GM23338 (cell line): ENCODE results near the gene SEMA4D. TPM values are rescaled to one million over a fixed set of nuclear protein-coding genes. Genes with fewer than 3 reads are reported as not detected.

ENCODE experiments used
- ATAC-seq: fragments of 200-7000 bp; cut with Tn5 transposase; 3 replicates; pipeline ENCODE4 v1.9.1; 2020
- DNase-seq: peaks from one replicate; pipeline ENCODE4 v3.0.0-alpha.2; 2015; ENCODE audit warnings: low spot score
- H2AFZ ChIP-seq: fragments of 200-600 bp; sonication (generic); 2 replicates; pipeline ENCODE4 v1.8.0; 2016; ENCODE audit warnings: antibody characterized with exemption, mild to moderate bottlenecking, moderate library complexity
- H3F3A ChIP-seq: fragments of 200-600 bp; sonication (generic); replicated peaks from 2 replicates; pipeline ENCODE4 v1.8.0; 2017; ENCODE audit warnings: antibody characterized with exemption, mixed run types, low read depth
- H3K27ac ChIP-seq: fragments of 200-600 bp; sonication (generic); 2 replicates; pipeline ENCODE4 v1.6.1; 2016; ENCODE audit warnings: low read depth
- H3K27me3 ChIP-seq: fragments of 200-600 bp; sonication (generic); 2 replicates; pipeline ENCODE4 v1.8.0; 2016; ENCODE audit warnings: mild to moderate bottlenecking, mixed run types, moderate library complexity; ENCODE audit not compliant: insufficient read depth
- H3K36me3 ChIP-seq: fragments of 200-600 bp; sonication (generic); 2 replicates; pipeline ENCODE4 v1.8.0; 2016; ENCODE audit warnings: mild to moderate bottlenecking; ENCODE audit not compliant: insufficient read depth
- H3K4me1 ChIP-seq: fragments of 200-600 bp; sonication (generic); 2 replicates; pipeline ENCODE4 v1.8.0; 2016; ENCODE audit warnings: mild to moderate bottlenecking, moderate library complexity; ENCODE audit not compliant: insufficient read depth
- H3K4me2 ChIP-seq: fragments of 200-600 bp; sonication (generic); 2 replicates; pipeline ENCODE4 v1.7.1; 2017; ENCODE audit warnings: mixed run types
- H3K4me3 ChIP-seq: fragments of 200-600 bp; sonication (generic); 2 replicates; pipeline ENCODE4 v1.6.1; 2016; ENCODE audit warnings: mixed run types
- H3K79me2 ChIP-seq: fragments of 200-600 bp; sonication (generic); replicated peaks from 2 replicates; pipeline ENCODE4 v1.8.0; 2017; ENCODE audit warnings: mild to moderate bottlenecking; ENCODE audit not compliant: insufficient read depth
- H3K9me2 ChIP-seq: fragments of 200-600 bp; sonication (generic); 2 replicates; pipeline ENCODE4 v1.8.0; 2017; ENCODE audit not compliant: insufficient read depth
- H4K20me1 ChIP-seq: fragments of 200-600 bp; sonication (generic); replicated peaks from 2 replicates; pipeline ENCODE4 v1.8.0; 2017; ENCODE audit warnings: mild to moderate bottlenecking; ENCODE audit not compliant: insufficient read depth
- H3K27ac Mint-ChIP-seq: 2 replicates; pipeline ENCODE4 v1.8.0; 2020; ENCODE audit warnings: inconsistent platforms, mild to moderate bottlenecking, moderate library complexity, mixed read lengths
- H3K27me3 Mint-ChIP-seq: 3 replicates; pipeline ENCODE4 v1.8.0; 2022; ENCODE audit warnings: low read depth, mild to moderate bottlenecking, moderate library complexity, mixed read lengths, inconsistent platforms; ENCODE audit not compliant: insufficient read depth, poor library complexity
- H3K36me3 Mint-ChIP-seq: 3 replicates; pipeline ENCODE4 v1.8.0; 2021; ENCODE audit warnings: low read depth, mild to moderate bottlenecking, inconsistent platforms, moderate library complexity, mixed read lengths
- H3K4me1 Mint-ChIP-seq: 3 replicates; pipeline ENCODE4 v1.8.0; 2020; ENCODE audit warnings: mild to moderate bottlenecking, inconsistent platforms, mixed read lengths
- H3K4me3 Mint-ChIP-seq: 3 replicates; pipeline ENCODE4 v1.8.0; 2021; ENCODE audit warnings: moderate library complexity, mild to moderate bottlenecking, inconsistent platforms, mixed read lengths
- H3K9me3 Mint-ChIP-seq: 3 replicates; pipeline ENCODE4 v1.8.0; 2020; ENCODE audit warnings: moderate library complexity, mild to moderate bottlenecking, inconsistent platforms, mixed read lengths
- CREB1 ChIP-seq: fragments of 250-450 bp; sonication (Bioruptor Pico); IDR thresholded peaks from 2 replicates; pipeline ENCODE4 v1.5.0; 2020; ENCODE audit warnings: low read depth, mild to moderate bottlenecking, moderate library complexity
- ETS1 ChIP-seq: IDR thresholded peaks from 2 replicates; pipeline ENCODE4 v1.6.1; 2016; ENCODE audit warnings: antibody characterized with exemption
- EZH2 ChIP-seq: fragments of 200-600 bp; sonication (generic); IDR thresholded peaks from one replicate; pipeline ENCODE4 v1.8.0; 2017; ENCODE audit warnings: antibody characterized with exemption, mild to moderate bottlenecking, low read depth; ENCODE audit not compliant: unreplicated experiment
- EZH2phosphoT487 ChIP-seq: fragments of 200-600 bp; sonication (generic); IDR thresholded peaks from one replicate; pipeline ENCODE4 v1.8.1; 2018; ENCODE audit warnings: antibody characterized with exemption; ENCODE audit not compliant: unreplicated experiment
- JUNB ChIP-seq: IDR thresholded peaks from one replicate; pipeline ENCODE4 v1.6.1; 2016; ENCODE audit warnings: antibody characterized with exemption; ENCODE audit not compliant: unreplicated experiment
- NANOG ChIP-seq: IDR thresholded peaks from 2 replicates; pipeline ENCODE4 v1.6.1; 2016; ENCODE audit warnings: antibody characterized with exemption, borderline replicate concordance
- REST ChIP-seq: IDR thresholded peaks from one replicate; pipeline ENCODE4 v1.6.1; 2018; ENCODE audit warnings: antibody characterized with exemption; ENCODE audit not compliant: unreplicated experiment
- STAT1 ChIP-seq: IDR thresholded peaks from one replicate; pipeline ENCODE4 v1.6.1; 2016; ENCODE audit warnings: antibody characterized with exemption; ENCODE audit not compliant: unreplicated experiment
- ZNF114 ChIP-seq: fragments of 250-450 bp; sonication (Bioruptor Pico); IDR thresholded peaks from 2 replicates; pipeline ENCODE4 v1.5.0; 2020; ENCODE audit warnings: mild to moderate bottlenecking, moderate library complexity
- ZNF331 ChIP-seq: fragments of 250-450 bp; sonication (Bioruptor Pico); IDR thresholded peaks from 2 replicates; pipeline ENCODE4 v1.5.0; 2020; ENCODE audit warnings: low read depth, mild to moderate bottlenecking, moderate library complexity
- ZNF462 ChIP-seq: fragments of 250-450 bp; sonication (Bioruptor Pico); IDR thresholded peaks from 2 replicates; pipeline ENCODE4 v1.5.0; 2020; ENCODE audit warnings: mild to moderate bottlenecking, moderate library complexity
- polyA plus RNA-seq: library from polyadenylated mRNA; unstranded; fragments of >200 nt; fragmentation: Nextera tagmentation; extraction: Ambion mirVana; gene quantifications from 2 replicates; pipeline ENCODE4 v1.2.1, GENCODE V29; 2016
- total RNA-seq: library from RNA; depleted of rRNA; stranded (reverse); fragments of >200 nt; shearing (Covaris generic); gene quantifications from 2 replicates; pipeline ENCODE4 v1.2.3, GENCODE V29; 2014

Gene SEMA4D
- total and polyA plus RNA-seq, 2 experiments from 2014 or later, result 19.3 to 63.0 TPM

DNA sequence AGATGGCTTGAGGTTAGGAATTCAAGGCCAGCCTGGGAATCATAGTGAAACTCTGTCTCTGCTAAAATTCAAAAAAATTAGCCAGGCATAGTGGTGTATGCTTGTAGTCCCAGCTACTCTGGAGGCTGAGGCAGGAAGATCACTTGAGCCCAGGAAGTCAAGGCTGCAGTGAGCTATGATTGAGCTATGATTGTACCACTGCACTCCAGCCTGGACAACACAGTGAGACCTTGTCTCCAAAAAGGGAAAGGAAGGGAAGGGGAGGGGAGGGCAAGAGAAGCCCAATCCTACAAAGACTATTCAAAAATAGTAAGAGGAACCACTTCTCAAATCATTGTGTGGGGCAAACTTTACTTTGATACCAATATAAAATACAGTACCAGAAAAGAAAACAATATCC, 11.2 kb downstream of the SEMA4D start (continued):
- TF ChIP-seq STAT1, result no peak
- TF ChIP-seq EZH2, result no peak
- no peak for TF ChIP-seq CREB1
- no peak for TF ChIP-seq NANOG

GRCh38 chr9:89484475-89485404, 13.2 kb downstream of the SEMA4D start:
- ATAC-seq (no peak), DNase-seq (no peak)
- H4K20me1 ChIP-seq, result peaks cover 20% of the 10 kb centered on the region
- H3F3A ChIP-seq, result no peaks in the 10 kb centered on the region
- H3K4me2 ChIP-seq, result no peak overlapping the region
- H3K27me3 ChIP-seq, result no peaks in the 10 kb centered on the region
- Mint-ChIP-seq H3K4me3 (no peak overlapping the region), H3K36me3 (peaks cover 6% of the 10 kb centered on the region; the same call in 2 of the 3 replicates), H3K4me1 (peaks cover 55% of the 10 kb centered on the region), H3K27me3 (peaks cover 8% of the 10 kb centered on the region), H3K9me3 (no peaks in the 10 kb centered on the region), H3K27ac (no peak overlapping the region)
- peaks cover 91% of the 10 kb centered on the region for H3K79me2 ChIP-seq
- H3K36me3 ChIP-seq, result no peaks in the 10 kb centered on the region
- H3K27ac ChIP-seq, result no peak overlapping the region
- H3K4me1 ChIP-seq, result peaks cover 36% of the 10 kb centered on the region
- H2AFZ ChIP-seq, result no peak overlapping the region
- no peaks in the 10 kb centered on the region for H3K9me2 ChIP-seq
- H3K4me3 ChIP-seq, result no peak overlapping the region
- TF ChIP-seq NANOG (no peak), EZH2 (no peak), REST (no peak), CREB1 (no peak), EZH2phosphoT487 (no peak), ZNF114 (CRISPR knock-in tag) (no peak), ZNF331 (no peak), ZNF462 (CRISPR knock-in tag) (no peak), ETS1 (no peak), STAT1 (no peak), JUNB (no peak)
